Gastroesophageal sphincter (tissue), 4 donors: Measurements from ENCODE around the gene ANGEL1. TPM values are rescaled to one million over a fixed set of nuclear protein-coding genes. Genes with fewer than 3 reads are reported as not detected.

ENCODE experiments used
- ATAC-seq: fragments of 150-250 bp; one replicate; pipeline ENCODE4 v1.9.1; 2016; ENCODE audit warnings: mild to moderate bottlenecking, moderate library complexity
- H3K27ac ChIP-seq, 4 donors: fragments of 200-600 bp; sonication (generic) in 3 of 4; 1 replicate in 3 of 4; 2 replicates in 1 of 4; pipeline ENCODE4 v1.5.1; 2016 to 2019
- H3K27me3 ChIP-seq: fragments of 200-600 bp; sonication (generic); one replicate; pipeline ENCODE4 v1.5.1; 2019
- H3K36me3 ChIP-seq, 2 donors: fragments of 200-600 bp; sonication (generic); one replicate each; pipeline ENCODE4 v1.5.1; 2019; ENCODE audit warnings: control low read depth in 1 of 2
- H3K4me1 ChIP-seq, 3 donors: fragments of 200-600 bp; sonication (generic); 1 replicate in 2 of 3; 2 replicates in 1 of 3; pipeline ENCODE4 v1.5.1; 2016 to 2019; ENCODE audit warnings: control low read depth in 2 of 3
- H3K4me3 ChIP-seq, 2 donors: fragments of 200-600 bp; sonication (generic); one replicate each; pipeline ENCODE4 v1.5.1; 2019; ENCODE audit warnings: mild to moderate bottlenecking in 1 of 2, moderate library complexity in 1 of 2
- H3K9me3 ChIP-seq, 3 donors: fragments of 200-600 bp; sonication (generic); one replicate each; pipeline ENCODE4 v1.5.1; 2017 to 2019; ENCODE audit warnings: control low read depth in 2 of 3
- EP300 ChIP-seq: sonication (generic); formaldehyde crosslinking; IDR thresholded peaks from one replicate; pipeline ENCODE4 v1.6.1; 2017; ENCODE audit warnings: antibody characterized with exemption, mild to moderate bottlenecking
- POLR2A ChIP-seq, 2 donors: fragments of 450-650 bp; IDR thresholded peaks; one replicate each; pipeline ENCODE4 v1.6.1; 2017; ENCODE audit warnings: antibody characterized with exemption in 2 of 2, mild to moderate bottlenecking in 2 of 2, moderate library complexity in 1 of 2
- POLR2AphosphoS5 ChIP-seq: sonication (generic); formaldehyde crosslinking; IDR thresholded peaks from one replicate; pipeline ENCODE4 v1.6.1; 2017; ENCODE audit warnings: antibody characterized with exemption
- WGBS, 2 donors: methylation state at CpG; one replicate each; pipeline ENCODE4 v1.1.5; 2018; ENCODE audit warnings: low coverage in 1 of 2; 5-methylcytosine and 5-hydroxymethylcytosine counted together
- total RNA-seq, 4 donors: library from RNA; depleted of rRNA; stranded (reverse); fragments of >200 nt; gene quantifications; one replicate each; pipeline ENCODE4 v1.1.0, GENCODE V29; 2016
- TF ChIP-seq, protein P1 (sequence below), 4 experiments: fragments of 200-600 bp in 2 of 4; fragments of 450-650 bp in 2 of 4; sonication (generic) in 1 of 4; IDR thresholded peaks; one replicate each; pipeline ENCODE4 v1.5.1; 2017 to 2019; ENCODE audit warnings: antibody characterized with exemption in 4 of 4, mild to moderate bottlenecking in 2 of 4, moderate library complexity in 2 of 4

ANGEL1 gene
- total RNA-seq, 4 donors from 2014 or later = 9.0 to 27.5 (median 12.2) TPM

DNA sequence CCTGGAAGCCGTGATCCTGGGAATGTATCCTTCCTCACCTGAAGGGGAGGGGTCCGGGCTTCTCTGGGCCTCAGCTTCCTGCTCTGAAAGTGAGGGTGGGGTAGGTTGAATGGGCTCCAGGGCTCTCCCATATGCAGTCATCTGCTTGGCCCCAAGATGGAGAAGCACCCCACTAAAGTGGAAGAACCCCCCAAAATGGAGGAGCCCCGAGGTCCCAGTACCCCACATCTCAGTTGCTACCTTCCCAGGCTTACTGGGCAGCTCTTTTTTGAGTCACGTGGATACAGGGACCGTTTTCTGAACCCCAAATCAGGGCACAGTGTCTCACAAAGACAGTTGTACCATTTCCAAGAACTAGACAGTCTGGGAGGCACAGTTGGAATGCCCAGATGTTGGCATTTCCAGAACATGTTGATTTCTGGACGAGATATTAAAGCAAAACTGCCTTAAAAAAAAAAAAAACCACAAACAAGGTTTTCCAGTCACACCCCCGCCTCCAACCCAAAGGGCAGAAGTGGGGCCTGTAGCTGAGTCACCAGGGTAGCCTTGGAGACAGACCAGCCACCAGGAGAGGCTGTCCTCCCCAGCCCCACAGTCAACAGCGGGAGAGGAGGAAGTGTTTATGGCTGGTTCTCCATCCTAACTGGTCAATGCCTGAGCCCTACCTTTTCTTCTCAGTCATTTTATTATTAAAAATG, 39.3 kb downstream of the ANGEL1 start:
- TF ChIP-seq POLR2AphosphoS5 (no peak), POLR2A (IDR thresholded peaks at IDR 0.05) (no peak), EP300 (no peak)
- TF ChIP-seq, protein P1, sequence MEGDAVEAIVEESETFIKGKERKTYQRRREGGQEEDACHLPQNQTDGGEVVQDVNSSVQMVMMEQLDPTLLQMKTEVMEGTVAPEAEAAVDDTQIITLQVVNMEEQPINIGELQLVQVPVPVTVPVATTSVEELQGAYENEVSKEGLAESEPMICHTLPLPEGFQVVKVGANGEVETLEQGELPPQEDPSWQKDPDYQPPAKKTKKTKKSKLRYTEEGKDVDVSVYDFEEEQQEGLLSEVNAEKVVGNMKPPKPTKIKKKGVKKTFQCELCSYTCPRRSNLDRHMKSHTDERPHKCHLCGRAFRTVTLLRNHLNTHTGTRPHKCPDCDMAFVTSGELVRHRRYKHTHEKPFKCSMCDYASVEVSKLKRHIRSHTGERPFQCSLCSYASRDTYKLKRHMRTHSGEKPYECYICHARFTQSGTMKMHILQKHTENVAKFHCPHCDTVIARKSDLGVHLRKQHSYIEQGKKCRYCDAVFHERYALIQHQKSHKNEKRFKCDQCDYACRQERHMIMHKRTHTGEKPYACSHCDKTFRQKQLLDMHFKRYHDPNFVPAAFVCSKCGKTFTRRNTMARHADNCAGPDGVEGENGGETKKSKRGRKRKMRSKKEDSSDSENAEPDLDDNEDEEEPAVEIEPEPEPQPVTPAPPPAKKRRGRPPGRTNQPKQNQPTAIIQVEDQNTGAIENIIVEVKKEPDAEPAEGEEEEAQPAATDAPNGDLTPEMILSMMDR (IDR thresholded peaks at IDR 0.05) = no peak
- H3K27ac ChIP-seq = peak overlapping the region in 3 of 4 donors; percentile 52 to 77 (median 66)
- WGBS, 2 donors = 33 to 50% methylated on average over 1 to 7 of the region's 8 CpGs

GRCh38 chr14:76772300-76773187, 40.1 kb downstream of the ANGEL1 start:
- H3K27me3 ChIP-seq = no peaks in the 10 kb centered on the region
- peaks cover 0 to 22% of the 10 kb centered on the region in 2 donors for H3K36me3 ChIP-seq
- H3K4me1 ChIP-seq = peaks cover 0 to 51% (median 12%) of the 10 kb centered on the region in 3 donors
- ATAC-seq = peak; percentile 60
- 75 to 88% methylated on average over 1 of the region's 13 CpGs for WGBS, 2 donors
- H3K9me3 ChIP-seq = no peaks in the 10 kb centered on the region
- no peak overlapping the region for H3K4me3 ChIP-seq
- TF ChIP-seq POLR2AphosphoS5 (no peak), EP300 (no peak)
- peak overlapping the region in 3 of 4 donors; percentile 52 to 77 (median 66) for H3K27ac ChIP-seq

More for the DNA sequence above, 39.3 kb downstream of the ANGEL1 start:
- peaks cover 0 to 43% (median 5%) of the 10 kb centered on the region in 3 donors for H3K4me1 ChIP-seq
- H3K27me3 ChIP-seq = no peaks in the 10 kb centered on the region
- no peaks in the 10 kb centered on the region for H3K9me3 ChIP-seq
- H3K36me3 ChIP-seq = peaks cover 0 to 29% of the 10 kb centered on the region in 2 donors
- no peak overlapping the region for H3K4me3 ChIP-seq
- ATAC-seq = peak; percentile 68

DNA sequence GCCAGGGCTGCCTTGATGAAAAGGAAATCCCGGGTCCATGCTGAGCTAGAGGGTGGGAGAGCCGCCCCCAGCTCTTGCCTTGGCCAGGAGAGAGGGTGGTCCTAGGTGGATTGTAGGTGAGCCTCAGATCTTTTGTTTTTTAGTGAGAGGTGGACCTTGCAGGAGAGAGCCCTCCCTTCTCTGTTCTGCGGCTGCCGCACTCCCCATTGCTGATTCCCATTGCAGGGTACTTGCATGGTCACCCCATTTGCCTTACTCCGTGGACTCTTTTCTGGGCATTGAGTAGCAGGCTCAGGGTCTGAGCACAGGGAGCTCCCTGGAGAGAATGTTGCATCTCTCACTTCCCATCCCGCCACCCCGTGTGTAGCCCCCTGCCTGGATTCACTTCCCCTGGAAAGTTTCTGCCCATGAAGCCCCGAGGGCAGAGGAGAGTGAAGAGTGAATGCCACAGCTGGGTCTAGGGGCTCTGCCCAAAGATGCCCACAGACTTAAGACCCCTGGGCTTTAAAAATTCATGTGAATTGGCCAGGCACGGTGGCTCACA, 41.2 kb downstream of the ANGEL1 start:
- TF ChIP-seq POLR2AphosphoS5 (no peak), EP300 (no peak), POLR2A (IDR thresholded peaks at IDR 0.05) (no peak)
- TF ChIP-seq, protein P1 (IDR thresholded peaks at IDR 0.05) = no peak
- Histone ChIP-seq H3K9me3 (no peaks in the 10 kb centered on the region), H3K36me3 (peaks cover 0 to 13% of the 10 kb centered on the region in 2 donors), H3K4me3 (no peak overlapping the region), H3K4me1 (peaks cover 0 to 52% (median 13%) of the 10 kb centered on the region in 3 donors), H3K27ac (peak overlapping the region in 1 of 4 donors; percentile 77), H3K27me3 (no peaks in the 10 kb centered on the region)
- 60 to 100% methylated on average over 1 to 3 of the region's 9 CpGs for WGBS, 2 donors
- ATAC-seq = no peak

DNA sequence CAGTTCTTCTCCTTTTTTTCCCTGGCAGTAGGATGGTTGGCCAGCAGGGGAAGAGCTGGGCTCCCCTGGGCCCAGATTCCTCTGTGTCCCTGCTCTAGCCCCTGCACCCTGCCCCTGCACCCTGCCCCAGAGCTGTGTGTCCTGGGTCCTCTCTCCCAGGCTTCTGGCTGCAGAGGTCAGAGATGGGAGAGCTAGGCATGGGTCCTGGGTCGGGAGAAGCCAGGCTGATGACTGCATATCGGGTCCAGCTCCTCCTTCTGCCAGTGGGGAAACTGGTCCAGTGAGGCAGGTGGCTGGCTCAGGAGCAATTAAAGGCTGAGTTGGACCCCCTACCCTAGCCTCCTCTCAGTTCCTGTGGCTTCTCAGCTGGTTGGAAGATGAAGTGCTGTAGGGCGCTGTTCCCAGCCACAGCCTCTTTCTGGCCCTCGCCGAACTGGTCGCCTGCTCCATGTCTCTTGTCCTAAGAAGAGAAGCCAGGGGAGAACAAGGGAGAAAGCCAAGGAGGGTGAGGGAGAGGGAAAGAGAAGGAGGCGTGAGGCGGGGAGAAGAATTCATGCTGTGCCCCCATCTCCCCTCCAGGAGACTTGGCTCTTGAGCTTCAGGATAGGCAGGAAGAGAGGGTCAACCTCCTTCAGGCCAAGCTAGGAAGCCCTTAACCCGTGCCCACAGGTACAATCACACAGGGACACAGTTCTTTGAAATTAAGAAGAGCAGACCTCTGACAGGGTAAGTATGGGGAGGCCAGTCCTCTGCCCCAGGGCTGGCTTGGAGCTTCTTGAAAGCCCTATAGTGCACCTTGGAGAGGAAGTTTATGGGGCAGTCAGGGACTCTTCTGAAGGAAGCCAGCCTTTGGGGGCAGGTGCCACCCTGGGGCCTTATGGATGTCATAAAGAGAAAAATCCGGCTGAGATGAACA, 41.9 kb downstream of the ANGEL1 start:
- Histone ChIP-seq H3K27me3 (no peaks in the 10 kb centered on the region), H3K27ac (peak overlapping the region in 1 of 4 donors; percentile 77), H3K36me3 (peaks cover 0 to 7% of the 10 kb centered on the region in 2 donors), H3K4me1 (peaks cover 0 to 52% (median 13%) of the 10 kb centered on the region in 3 donors), H3K4me3 (no peak overlapping the region), H3K9me3 (no peaks in the 10 kb centered on the region)
- no peak for ATAC-seq
- no peak for TF ChIP-seq POLR2A (IDR thresholded peaks at IDR 0.05)
- no peak for TF ChIP-seq EP300
- TF ChIP-seq POLR2AphosphoS5 = no peak
- TF ChIP-seq, protein P1 (IDR thresholded peaks at IDR 0.05) = no peak
- whole genome bisulfite sequencing, 2 donors = 92 to 100% methylated on average over 1 to 2 of the region's 10 CpGs
